GM18951 (cell line): ENCODE data around the gene CAT.
"Not testable (repeated sequence)": the region's sequence is repeated elsewhere in the genome, so short reads cannot be mapped to it uniquely, and the experiment has no call there.

Source experiments
- POLR2A ChIP-seq: IDR thresholded peaks from 4 replicates; pipeline ENCODE4 v1.6.1; 2011; ENCODE audit warnings: mild to moderate bottlenecking; ENCODE audit not compliant: insufficient read length, insufficient read depth; ENCODE audit errors: extremely low read depth
- in situ Hi-C: fragments of 300-500 bp; cut with MboI; formaldehyde crosslinking; loops from one replicate; pipeline ENCODE4 v1.12.0; 2022; ENCODE audit warnings: low sequenced_read_pairs, mixed read lengths, inconsistent platforms; ENCODE audit not compliant: unreplicated experiment

CAT gene

GRCh38 chr11:34411791-34412190, 26.9 kb upstream of the CAT start:
- TF ChIP-seq POLR2A, result no peak
- in situ Hi-C loops, result no loop called here

DNA sequence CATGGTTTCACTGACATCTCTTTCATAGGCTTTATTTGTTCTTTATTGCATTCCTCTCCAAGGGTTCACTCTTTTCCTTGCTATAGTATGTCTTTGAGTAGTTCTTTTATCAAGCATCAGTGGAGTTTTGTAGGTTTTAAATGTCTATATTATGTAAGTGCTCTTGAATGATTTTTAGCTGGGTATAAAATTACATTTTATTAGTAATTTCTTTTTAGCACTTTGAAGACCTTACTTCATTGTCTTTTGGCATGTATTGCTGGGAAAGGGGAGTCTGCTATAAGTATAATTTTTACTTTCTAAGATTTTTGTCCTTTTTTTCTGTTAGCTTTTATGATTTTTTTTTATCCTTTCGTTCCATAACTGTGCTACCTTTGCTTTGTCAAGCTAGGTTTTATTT, 25.5 kb upstream of the CAT start:
- in situ Hi-C loops, result no loop called here

DNA sequence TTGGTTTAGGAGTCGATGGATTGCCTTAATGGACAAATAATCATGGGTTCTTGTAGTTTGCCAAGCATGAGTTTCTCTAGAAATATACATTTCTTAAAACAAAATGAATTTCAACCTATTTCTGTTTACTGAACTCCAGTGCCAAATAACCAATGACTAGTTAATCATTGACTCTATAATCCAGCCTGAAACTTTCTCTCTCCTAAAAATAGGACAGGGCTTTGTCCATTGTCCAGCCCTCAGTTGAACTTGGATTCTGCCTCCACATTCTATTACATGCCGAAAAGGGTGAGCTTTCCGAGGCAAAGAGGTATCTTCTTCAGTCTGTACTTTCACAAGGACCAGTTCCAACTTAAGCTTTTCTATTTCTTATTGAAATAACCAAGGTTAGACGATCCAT, 23.2 kb upstream of the CAT start:
- in situ Hi-C loops, result no loop called here
- no peak for TF ChIP-seq POLR2A

More for the DNA sequence above, 25.5 kb upstream of the CAT start:
- TF ChIP-seq POLR2A, result no peak

DNA sequence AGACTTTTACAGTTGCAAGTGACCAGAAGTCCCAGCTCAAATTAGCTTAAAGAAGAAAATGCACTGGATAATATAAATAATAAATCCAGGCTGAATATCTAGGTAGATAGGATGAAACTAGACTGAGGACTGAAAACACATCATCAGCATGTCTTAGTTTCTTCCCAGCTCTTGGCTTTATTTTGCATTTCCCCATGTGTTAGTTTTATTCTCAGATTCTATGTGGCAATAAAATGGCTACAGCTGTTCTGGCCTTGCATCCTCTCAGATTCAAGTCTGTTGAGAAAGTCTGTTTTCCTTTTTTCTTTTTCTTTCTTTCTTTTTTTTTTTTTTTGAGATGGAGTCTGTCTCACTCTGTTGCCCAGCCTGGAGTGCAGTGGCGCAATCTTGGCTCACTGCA, 22.6 kb upstream of the CAT start:
- TF ChIP-seq POLR2A, result no peak
- in situ Hi-C loops, result no loop called here

GRCh38 chr11:34416766-34417165, 22.0 kb upstream of the CAT start:
- in situ Hi-C loops, result no loop called here
- TF ChIP-seq POLR2A, result no peak

GRCh38 chr11:34417202-34417601, 21.5 kb upstream of the CAT start:
- in situ Hi-C loops, result no loop called here
- no peak for TF ChIP-seq POLR2A

DNA sequence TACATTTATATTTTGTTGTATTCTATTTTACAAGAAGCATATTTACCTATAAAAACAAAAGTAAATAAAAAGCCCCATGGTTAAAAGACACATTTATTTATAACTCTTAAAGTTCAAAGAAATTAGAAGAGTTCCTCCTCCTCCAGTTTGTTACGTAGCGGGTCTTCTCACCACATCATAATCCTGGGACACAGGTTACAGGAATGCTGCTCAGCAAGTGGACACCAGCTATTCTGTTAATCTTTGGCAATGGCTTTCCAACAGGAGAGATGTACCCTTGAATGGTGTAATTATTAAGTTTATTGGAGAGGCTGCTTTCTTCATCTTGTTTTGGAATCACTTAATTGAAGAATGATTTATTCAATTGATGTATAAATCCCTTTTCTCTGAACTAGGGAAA, 19.6 kb upstream of the CAT start:
- in situ Hi-C loops, result no loop called here
- no peak for TF ChIP-seq POLR2A

DNA sequence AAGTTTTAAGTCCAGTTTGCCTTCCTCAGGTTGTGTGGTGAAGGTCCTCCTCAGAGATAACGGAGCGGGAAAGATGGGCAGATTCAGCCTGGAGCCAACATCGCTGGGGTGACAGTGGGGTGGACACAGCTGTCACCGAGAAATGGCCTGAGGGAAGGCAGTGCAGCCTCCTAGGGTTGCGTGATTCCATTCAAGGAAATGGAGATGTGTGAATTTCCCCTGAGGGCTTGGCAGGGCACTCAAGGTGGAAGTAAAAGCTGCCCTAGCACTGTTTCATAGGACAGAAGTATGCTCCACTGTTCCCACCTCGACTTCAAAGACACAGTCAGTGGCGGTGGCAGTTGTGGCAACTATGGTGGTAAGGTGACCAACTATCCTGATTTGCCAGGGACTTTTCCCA, 15.4 kb upstream of the CAT start:
- no peak for TF ChIP-seq POLR2A
- in situ Hi-C loops, result no loop called here

GRCh38 chr11:34424826-34425225, 13.9 kb upstream of the CAT start:
- in situ Hi-C loops, result not testable (repeated sequence)

DNA sequence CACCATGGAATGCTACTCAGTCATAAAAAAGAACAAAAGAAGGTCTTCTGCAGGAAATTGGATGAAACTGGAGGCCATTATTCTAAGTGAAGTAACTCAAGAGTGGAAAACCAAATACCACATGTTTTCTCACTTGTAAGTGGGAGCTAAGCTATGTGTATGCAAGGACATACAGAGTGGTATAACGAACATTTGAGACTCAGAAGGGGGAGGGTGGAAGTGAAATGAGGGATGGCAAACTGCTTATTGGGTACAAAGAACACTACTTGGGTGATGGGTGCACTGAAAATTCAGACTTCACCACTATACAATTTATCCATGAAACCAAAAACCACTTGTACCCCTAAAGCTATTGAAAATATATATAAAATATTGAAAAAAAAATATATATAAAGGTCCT, 13.4 kb upstream of the CAT start:
- in situ Hi-C loops, result no loop called here
- TF ChIP-seq POLR2A, result no peak

- in situ Hi-C loops, result no loop called here
- TF ChIP-seq POLR2A, result no peak
Observed at GRCh38 chr11:34425867-34426266, 12.9 kb upstream of the CAT start.

DNA sequence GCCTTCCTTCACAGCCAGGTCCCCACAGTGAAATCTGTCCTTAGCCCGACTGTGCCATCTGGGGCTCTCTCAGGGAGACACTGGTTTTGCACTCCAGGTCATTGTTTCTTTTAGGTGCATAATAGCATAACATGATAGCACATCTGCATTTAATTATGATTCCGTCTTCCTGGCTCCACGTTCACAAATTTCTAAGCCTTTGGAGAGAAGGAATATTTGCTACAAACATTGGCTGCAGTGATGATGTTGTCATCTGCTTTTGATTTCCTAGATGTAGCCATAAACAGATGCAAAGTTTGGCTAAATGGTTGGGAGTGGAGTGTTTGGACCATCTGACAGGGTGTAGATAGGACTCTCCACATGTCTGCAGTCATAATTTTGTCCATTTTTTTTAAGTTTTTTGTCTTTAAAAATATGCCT, 12.0 kb upstream of the CAT start:
- TF ChIP-seq POLR2A, result no peak
- in situ Hi-C loops, result no loop called here

GRCh38 chr11:34427186-34427805, 11.4 kb upstream of the CAT start:
- in situ Hi-C loops, result no loop called here

DNA sequence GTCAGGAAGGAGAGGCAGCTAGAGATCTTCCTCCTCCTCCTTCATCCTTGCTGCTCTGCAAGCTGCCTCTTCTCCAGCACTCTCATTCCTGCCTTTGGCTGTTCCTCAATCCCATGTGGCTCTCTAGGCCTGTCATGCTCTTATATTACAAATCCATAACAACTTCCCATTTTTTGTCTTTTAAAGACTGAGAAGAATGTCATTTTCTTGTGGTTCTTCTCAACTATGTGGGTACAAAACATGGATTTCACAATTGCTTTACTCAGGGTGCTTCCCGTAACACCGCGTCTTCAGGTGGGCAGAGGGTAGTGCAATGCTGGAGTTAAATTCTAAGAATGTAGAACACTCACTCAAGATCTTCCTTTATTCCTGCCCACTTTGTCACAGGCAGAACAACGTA, 6.8 kb upstream of the CAT start:
- TF ChIP-seq POLR2A, result no peak
- in situ Hi-C loops, result no loop called here

More at GRCh38 chr11:34427186-34427805, 11.4 kb upstream of the CAT start:
- TF ChIP-seq POLR2A, result no peak

GRCh38 chr11:34432822-34433221, 5.9 kb upstream of the CAT start:
- in situ Hi-C loops, result no loop called here
- TF ChIP-seq POLR2A, result no peak
